Type B pancreatic cell (in vitro differentiated cells): ENCODE measurements around the gene PBX4. TPM values are rescaled to one million over a fixed set of nuclear protein-coding genes. Genes with fewer than 3 reads are reported as not detected.

Source experiments
- DNase-seq: peaks from one replicate; pipeline ENCODE4 v3.0.0; 2021; ENCODE audit warnings: mixed read lengths; ENCODE audit not compliant: unreplicated experiment; ENCODE audit errors: extremely low spot score
- H3K27ac Mint-ChIP-seq: 2 replicates; pipeline ENCODE4 v1.8.0; 2021; ENCODE audit warnings: mild to moderate bottlenecking, mixed read lengths
- H3K27me3 Mint-ChIP-seq: 2 replicates; pipeline ENCODE4 v1.8.0; 2021; ENCODE audit warnings: mixed read lengths
- H3K36me3 Mint-ChIP-seq: 2 replicates; pipeline ENCODE4 v1.8.0; 2021; ENCODE audit warnings: mixed read lengths
- H3K4me1 Mint-ChIP-seq: one replicate; pipeline ENCODE4 v1.8.0; 2021; ENCODE audit warnings: mixed read lengths; ENCODE audit not compliant: unreplicated experiment
- H3K4me3 Mint-ChIP-seq: 2 replicates; pipeline ENCODE4 v1.8.0; 2021; ENCODE audit warnings: mild to moderate bottlenecking, mixed read lengths
- H3K9me3 Mint-ChIP-seq: 2 replicates; pipeline ENCODE4 v1.8.0; 2021; ENCODE audit warnings: mixed read lengths
- total RNA-seq: library from RNA; stranded (reverse); gene quantifications from 2 replicates; pipeline ENCODE4 v1.2.1, GENCODE V29; 2021; ENCODE audit warnings: low replicate concordance
- TF ChIP-seq, protein P1 (sequence below): fragments of 200-600 bp; sonication (generic); conservative IDR thresholded peaks from 2 replicates; pipeline ENCODE4 v1.5.0; 2021; ENCODE audit warnings: antibody characterized with exemption, mild to moderate bottlenecking

Gene PBX4
- total RNA-seq, 1 donor from 2014 or later, result 10.9 TPM

DNA sequence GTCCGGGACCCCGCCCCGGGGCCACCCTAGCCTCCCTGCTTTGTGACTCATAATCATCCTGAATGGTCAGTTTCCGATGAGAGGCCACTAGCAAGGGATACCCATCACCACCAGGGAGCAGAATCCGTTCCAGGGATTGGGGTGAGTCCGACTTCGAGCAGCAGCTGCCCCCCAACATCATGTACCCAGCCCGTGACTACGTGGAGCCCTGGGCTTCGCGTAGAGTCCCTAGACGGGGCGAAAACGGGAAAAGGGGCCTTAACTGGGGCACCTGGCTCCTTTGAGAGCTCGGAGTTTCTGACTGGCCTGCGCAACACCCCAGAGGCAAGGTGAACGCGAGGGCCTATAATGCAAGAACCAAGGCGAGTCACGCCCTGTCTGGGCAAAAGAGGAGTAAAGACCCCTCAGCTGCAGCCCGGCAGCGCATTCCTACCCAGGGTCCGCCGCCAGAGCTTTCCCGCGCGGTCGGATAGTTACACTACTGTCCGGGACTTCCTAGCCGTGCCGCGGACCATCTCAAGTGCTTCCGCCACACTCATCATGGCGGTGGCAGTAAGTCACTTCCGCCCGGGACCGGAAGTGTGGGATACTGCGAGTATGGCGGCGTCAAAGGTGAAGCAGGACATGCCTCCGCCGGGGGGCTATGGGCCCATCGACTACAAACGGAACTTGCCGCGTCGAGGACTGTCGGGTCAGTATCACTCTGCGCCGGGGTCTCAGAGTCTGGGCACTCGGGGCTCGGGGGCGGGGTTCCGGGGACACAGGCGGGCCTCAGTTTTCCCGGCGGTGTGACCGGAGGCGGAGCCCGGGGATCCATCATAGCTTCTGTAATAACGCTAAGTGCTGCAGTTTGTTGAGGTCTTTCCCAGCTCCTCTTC lies 102.6 kb downstream of the PBX4 start, which contains the start of gene NDUFA13:
Gene NDUFA13 (plus strand): TSS at position 584 of the 878 bp plus-strand sequence. CDS start 14 bp downstream, at position 598.
- Mint-ChIP-seq H3K4me3 (peak within 1 kb of the TSS; percentile 96), H3K4me1 (peaks cover 10% of the 10 kb centered on the region)
- DNase-seq, result peak; percentile 95

DNA sequence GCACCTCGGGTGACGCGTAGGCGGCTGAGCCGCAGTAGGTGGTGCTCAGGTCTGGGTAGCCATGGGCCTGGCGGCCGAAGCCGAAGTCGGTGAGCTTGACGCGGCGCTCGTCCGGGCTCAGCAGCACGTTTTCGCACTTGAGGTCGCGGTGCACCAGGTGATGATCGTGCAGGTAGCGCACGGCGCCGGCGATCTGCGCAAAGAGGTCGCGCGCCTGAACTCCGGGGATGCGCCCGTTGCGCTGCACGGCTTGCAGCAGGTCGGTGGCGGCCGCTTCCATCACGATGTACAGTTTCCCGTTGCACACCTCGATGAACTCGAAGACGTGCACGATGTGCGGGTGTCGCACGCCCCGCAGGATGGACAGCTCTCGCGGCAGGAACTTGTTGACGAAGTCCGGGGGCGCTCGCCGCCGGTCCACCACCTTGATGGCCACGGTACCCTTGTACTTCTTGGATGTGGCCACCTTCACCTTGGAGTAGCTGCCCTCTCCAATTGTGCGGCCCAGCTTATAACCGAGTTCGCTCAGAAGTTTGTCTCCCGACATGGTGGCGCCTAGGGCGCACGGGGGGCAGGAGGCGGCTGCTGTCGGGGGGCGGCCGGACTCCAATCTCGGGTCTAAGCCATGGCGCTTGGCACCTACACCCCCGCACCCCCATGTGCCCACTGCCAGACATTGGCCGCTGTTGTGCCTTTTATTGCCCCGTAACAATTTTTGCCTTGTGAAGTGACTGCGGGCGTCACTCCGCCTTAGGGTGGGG lies 103.4 kb downstream of the PBX4 start, which contains the start of gene TSSK6:
Gene TSSK6 (minus strand): TSS at position 668 of the 761 bp plus-strand sequence. CDS start 121 bp downstream, at position 547.
- H3K9me3 Mint-ChIP-seq, result no peaks in the 10 kb centered on the region
- H3K27me3 Mint-ChIP-seq, result no peaks in the 10 kb centered on the region
- TF ChIP-seq, protein P1, sequence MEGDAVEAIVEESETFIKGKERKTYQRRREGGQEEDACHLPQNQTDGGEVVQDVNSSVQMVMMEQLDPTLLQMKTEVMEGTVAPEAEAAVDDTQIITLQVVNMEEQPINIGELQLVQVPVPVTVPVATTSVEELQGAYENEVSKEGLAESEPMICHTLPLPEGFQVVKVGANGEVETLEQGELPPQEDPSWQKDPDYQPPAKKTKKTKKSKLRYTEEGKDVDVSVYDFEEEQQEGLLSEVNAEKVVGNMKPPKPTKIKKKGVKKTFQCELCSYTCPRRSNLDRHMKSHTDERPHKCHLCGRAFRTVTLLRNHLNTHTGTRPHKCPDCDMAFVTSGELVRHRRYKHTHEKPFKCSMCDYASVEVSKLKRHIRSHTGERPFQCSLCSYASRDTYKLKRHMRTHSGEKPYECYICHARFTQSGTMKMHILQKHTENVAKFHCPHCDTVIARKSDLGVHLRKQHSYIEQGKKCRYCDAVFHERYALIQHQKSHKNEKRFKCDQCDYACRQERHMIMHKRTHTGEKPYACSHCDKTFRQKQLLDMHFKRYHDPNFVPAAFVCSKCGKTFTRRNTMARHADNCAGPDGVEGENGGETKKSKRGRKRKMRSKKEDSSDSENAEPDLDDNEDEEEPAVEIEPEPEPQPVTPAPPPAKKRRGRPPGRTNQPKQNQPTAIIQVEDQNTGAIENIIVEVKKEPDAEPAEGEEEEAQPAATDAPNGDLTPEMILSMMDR, result no peak
- H3K27ac Mint-ChIP-seq, result peak within 1 kb of the TSS; percentile 92
- peaks cover 6% of the 10 kb centered on the region for H3K36me3 Mint-ChIP-seq
- H3K4me3 Mint-ChIP-seq, result peak within 1 kb of the TSS; percentile 96
- no peak for DNase-seq
- peaks cover 7% of the 10 kb centered on the region for H3K4me1 Mint-ChIP-seq

More for the DNA sequence above, 102.6 kb downstream of the PBX4 start, which contains the start of gene NDUFA13:
- H3K9me3 Mint-ChIP-seq, result no peaks in the 10 kb centered on the region
- peak within 1 kb of the TSS; percentile 92 for H3K27ac Mint-ChIP-seq
- no peaks in the 10 kb centered on the region for H3K27me3 Mint-ChIP-seq
- peaks cover 12% of the 10 kb centered on the region for H3K36me3 Mint-ChIP-seq
- TF ChIP-seq, protein P1, result peak; percentile 34

- Mint-ChIP-seq H3K27me3 (no peaks in the 10 kb centered on the region), H3K9me3 (no peaks in the 10 kb centered on the region), H3K4me1 (peaks cover 7% of the 10 kb centered on the region), H3K4me3 (no peak overlapping the region), H3K27ac (no peak overlapping the region), H3K36me3 (peaks cover 4% of the 10 kb centered on the region)
- TF ChIP-seq, protein P1, result no peak
- DNase-seq, result no peak
Measured at GRCh38 chr19:19514215-19514657, 104.3 kb downstream of the PBX4 start.

- Mint-ChIP-seq H3K27ac (no peak overlapping the region), H3K9me3 (no peaks in the 10 kb centered on the region), H3K27me3 (no peaks in the 10 kb centered on the region), H3K36me3 (peaks cover 4% of the 10 kb centered on the region), H3K4me3 (no peak overlapping the region), H3K4me1 (peaks cover 7% of the 10 kb centered on the region)
- DNase-seq, result no peak
- TF ChIP-seq, protein P1, result no peak
Measured at GRCh38 chr19:19513682-19514081, 104.8 kb downstream of the PBX4 start.

Other genes starting within 250 kb of the PBX4 start
- 102 and 113 TPM in 2 replicates for gene GATAD2A, start 213.0 kb downstream of the PBX4 start, total RNA-seq
- 1.5 and 2.3 TPM in 2 replicates for gene TSSK6, start 103.1 kb downstream of the PBX4 start, total RNA-seq
- gene NDUFA13, start 102.5 kb downstream of the PBX4 start, total RNA-seq, result 396 and 419 TPM in 2 replicates
- gene YJEFN3, start 89.8 kb downstream of the PBX4 start, total RNA-seq, result 12.2 and 23.2 TPM in 2 replicates
- 0.74 and 3.2 TPM in 2 replicates for gene CILP2, start 80.4 kb downstream of the PBX4 start, total RNA-seq
- gene LPAR2, start 9.5 kb upstream of the PBX4 start, total RNA-seq, result 25.7 and 56.5 TPM in 2 replicates
- gene GMIP, start 25.0 kb upstream of the PBX4 start, total RNA-seq, result 15.3 and 15.9 TPM in 2 replicates
- gene ATP13A1, start 45.0 kb upstream of the PBX4 start, total RNA-seq, result 80.8 and 85.7 TPM in 2 replicates
- 10.6 and 11.2 TPM in 2 replicates for gene ZNF101, start 50.2 kb upstream of the PBX4 start, total RNA-seq
- 8.0 and 8.5 TPM in 2 replicates for gene ZNF14, start 114.4 kb upstream of the PBX4 start, total RNA-seq
- gene ZNF506, start 203.1 kb upstream of the PBX4 start, total RNA-seq, result 11.8 and 15.5 TPM in 2 replicates
- 22.6 and 36.6 TPM in 2 replicates for gene ZNF253, start 247.2 kb upstream of the PBX4 start, total RNA-seq